GM12892 (cell line): ENCODE results near the gene SPG11.

Experiments
- POLR2A ChIP-seq: IDR thresholded peaks from 2 replicates; pipeline ENCODE4 v1.6.1; 2011; ENCODE audit warnings: low read depth, low read length, control low read depth
- POLR2AphosphoS5 ChIP-seq: IDR thresholded peaks from 2 replicates; pipeline ENCODE4 v1.6.1; 2011; ENCODE audit warnings: low read depth, low read length, control low read depth
- TAF1 ChIP-seq: IDR thresholded peaks from 2 replicates; pipeline ENCODE4 v1.6.1; 2011; ENCODE audit warnings: low read depth, mild to moderate bottlenecking, control low read depth, low read length, borderline replicate concordance

DNA sequence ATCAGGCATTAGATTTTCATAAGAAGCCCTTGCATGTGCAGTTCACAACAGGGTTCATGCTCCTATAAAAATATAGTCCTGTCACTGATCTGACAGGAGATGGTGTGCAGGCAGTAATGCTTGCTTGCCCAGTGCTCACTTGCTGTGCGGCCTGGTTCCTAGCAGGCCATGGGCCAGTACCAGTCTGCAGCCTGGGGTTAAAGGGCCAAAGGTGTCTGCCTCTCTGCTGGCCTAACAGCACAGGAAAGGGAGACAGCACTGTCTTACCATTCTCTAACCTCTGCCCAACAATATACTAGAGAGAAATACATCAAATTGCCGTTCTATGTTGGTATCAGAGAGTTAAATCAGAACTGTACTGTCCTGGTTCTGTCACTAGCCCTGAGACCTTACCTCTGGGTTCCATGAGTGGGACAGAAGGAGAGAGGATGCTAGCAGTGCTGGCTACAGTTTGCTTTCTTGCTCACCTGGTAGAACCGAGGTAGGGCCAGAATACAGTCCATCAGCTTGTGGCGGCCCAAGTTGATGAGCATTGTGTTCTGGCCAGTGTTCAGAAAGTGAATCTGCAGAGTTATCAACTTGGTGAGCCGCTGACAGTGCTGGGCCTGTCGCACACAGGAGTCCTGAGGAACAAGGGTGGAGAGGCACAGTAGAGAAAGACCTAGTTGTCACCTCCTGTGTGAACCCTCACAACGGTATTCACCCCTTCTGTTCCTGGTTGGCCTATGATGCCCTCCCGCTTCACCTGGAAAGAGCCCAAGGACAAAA is 97.9 kb downstream of the SPG11 start:
- no peak for TF ChIP-seq POLR2A
- TF ChIP-seq POLR2AphosphoS5 = no peak
- TF ChIP-seq TAF1 = no peak
